Mesothelial cell of epicardium (in vitro differentiated cells): Measurements from ENCODE around the gene BHLHE40. TPM values are rescaled to one million over a fixed set of nuclear protein-coding genes. Genes with fewer than 3 reads are reported as not detected.

ENCODE experiments used
- DNase-seq, 2 experiments: peaks; one replicate each; pipeline ENCODE4 v3.0.0; 2021; ENCODE audit warnings: low spot score in 2 of 2; ENCODE audit not compliant: unreplicated experiment in 2 of 2
- H3K27ac Mint-ChIP-seq: 2 replicates; pipeline ENCODE4 v1.8.0; 2021; ENCODE audit warnings: mixed read lengths
- H3K27me3 Mint-ChIP-seq: 2 replicates; pipeline ENCODE4 v1.8.0; 2021; ENCODE audit warnings: low read depth, mixed read lengths
- H3K36me3 Mint-ChIP-seq: 2 replicates; pipeline ENCODE4 v1.8.0; 2021; ENCODE audit warnings: mixed read lengths
- H3K4me1 Mint-ChIP-seq: 2 replicates; pipeline ENCODE4 v1.8.0; 2021; ENCODE audit warnings: mixed read lengths
- H3K4me3 Mint-ChIP-seq: 2 replicates; pipeline ENCODE4 v1.8.0; 2021; ENCODE audit warnings: mild to moderate bottlenecking, moderate library complexity, mixed read lengths
- H3K9me3 Mint-ChIP-seq: 2 replicates; pipeline ENCODE4 v1.8.0; 2021; ENCODE audit warnings: mixed read lengths
- total RNA-seq: library from RNA; stranded (reverse); gene quantifications from 3 replicates; pipeline ENCODE4 v1.2.1, GENCODE V29; 2021
- TF ChIP-seq, protein P1 (sequence below): fragments of 200-600 bp; sonication (generic); IDR thresholded peaks from one replicate; pipeline ENCODE4 v1.5.0; 2021; ENCODE audit warnings: antibody characterized with exemption; ENCODE audit not compliant: unreplicated experiment

Gene BHLHE40
- total RNA-seq, 1 donor from 2014 or later, result 37.6 TPM

DNA sequence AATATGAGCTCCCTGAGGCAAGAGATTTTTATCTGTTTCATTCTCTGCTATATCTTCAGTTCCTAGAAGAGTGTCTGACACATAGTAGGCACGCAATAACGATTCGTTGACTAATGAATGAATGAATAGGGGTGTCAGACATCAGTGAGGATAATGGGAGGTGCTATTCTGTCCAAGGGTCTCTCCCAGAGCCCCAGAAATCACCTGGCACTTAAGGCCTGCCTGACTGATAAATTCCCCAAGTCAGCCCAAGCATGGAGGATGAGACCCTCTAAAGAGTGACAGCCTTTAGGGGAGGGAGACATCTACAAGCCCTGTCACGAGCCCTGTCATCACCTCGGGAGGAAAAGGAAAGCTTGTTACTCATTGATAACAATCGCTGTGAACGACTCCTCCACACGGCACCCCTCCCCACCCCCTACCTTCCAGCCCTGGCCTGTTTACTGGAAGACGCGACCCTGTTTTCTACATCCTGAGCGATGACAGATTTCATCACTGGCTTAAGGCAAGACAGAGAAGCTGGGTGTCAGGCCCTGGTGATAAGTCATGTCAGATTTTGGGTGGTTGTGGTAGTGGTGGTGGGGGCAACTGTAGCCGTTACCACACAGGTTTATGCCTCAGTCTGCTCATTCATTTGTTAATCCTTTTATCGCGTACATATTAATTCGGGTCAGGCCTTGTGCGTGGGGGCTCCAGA lies 23.1 kb downstream of the BHLHE40 start:
- Mint-ChIP-seq H3K27ac (peak overlapping the region; percentile 11), H3K4me3 (no peak overlapping the region), H3K27me3 (no peaks in the 10 kb centered on the region), H3K4me1 (peaks cover 26% of the 10 kb centered on the region), H3K9me3 (no peaks in the 10 kb centered on the region), H3K36me3 (no peaks in the 10 kb centered on the region)
- DNase-seq, result no peak
- TF ChIP-seq, protein P1, sequence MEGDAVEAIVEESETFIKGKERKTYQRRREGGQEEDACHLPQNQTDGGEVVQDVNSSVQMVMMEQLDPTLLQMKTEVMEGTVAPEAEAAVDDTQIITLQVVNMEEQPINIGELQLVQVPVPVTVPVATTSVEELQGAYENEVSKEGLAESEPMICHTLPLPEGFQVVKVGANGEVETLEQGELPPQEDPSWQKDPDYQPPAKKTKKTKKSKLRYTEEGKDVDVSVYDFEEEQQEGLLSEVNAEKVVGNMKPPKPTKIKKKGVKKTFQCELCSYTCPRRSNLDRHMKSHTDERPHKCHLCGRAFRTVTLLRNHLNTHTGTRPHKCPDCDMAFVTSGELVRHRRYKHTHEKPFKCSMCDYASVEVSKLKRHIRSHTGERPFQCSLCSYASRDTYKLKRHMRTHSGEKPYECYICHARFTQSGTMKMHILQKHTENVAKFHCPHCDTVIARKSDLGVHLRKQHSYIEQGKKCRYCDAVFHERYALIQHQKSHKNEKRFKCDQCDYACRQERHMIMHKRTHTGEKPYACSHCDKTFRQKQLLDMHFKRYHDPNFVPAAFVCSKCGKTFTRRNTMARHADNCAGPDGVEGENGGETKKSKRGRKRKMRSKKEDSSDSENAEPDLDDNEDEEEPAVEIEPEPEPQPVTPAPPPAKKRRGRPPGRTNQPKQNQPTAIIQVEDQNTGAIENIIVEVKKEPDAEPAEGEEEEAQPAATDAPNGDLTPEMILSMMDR, result no peak

DNA sequence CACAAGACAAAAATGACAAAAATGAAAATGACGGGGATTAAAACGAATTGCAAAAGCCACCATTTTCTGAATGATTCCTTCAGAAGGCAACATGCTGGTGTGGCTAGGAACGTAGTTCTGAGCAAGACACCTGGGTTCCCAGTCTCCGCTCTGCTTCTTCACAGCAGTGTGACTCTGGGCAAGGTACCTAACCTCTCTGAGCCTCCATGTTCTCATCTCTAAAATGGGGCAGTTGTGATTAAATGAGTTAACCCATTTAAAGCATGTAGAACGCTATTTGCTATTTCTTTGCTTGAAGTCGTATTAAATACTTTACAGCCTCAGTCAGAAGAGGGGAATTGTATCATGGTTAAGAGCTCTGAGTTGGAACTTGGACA lies 23.6 kb downstream of the BHLHE40 start:
- no peak for DNase-seq
- H3K4me3 Mint-ChIP-seq, result no peak overlapping the region
- H3K36me3 Mint-ChIP-seq, result no peaks in the 10 kb centered on the region
- no peak overlapping the region for H3K27ac Mint-ChIP-seq
- peaks cover 26% of the 10 kb centered on the region for H3K4me1 Mint-ChIP-seq
- TF ChIP-seq, protein P1, result no peak
- no peaks in the 10 kb centered on the region for H3K9me3 Mint-ChIP-seq
- H3K27me3 Mint-ChIP-seq, result no peaks in the 10 kb centered on the region

DNA sequence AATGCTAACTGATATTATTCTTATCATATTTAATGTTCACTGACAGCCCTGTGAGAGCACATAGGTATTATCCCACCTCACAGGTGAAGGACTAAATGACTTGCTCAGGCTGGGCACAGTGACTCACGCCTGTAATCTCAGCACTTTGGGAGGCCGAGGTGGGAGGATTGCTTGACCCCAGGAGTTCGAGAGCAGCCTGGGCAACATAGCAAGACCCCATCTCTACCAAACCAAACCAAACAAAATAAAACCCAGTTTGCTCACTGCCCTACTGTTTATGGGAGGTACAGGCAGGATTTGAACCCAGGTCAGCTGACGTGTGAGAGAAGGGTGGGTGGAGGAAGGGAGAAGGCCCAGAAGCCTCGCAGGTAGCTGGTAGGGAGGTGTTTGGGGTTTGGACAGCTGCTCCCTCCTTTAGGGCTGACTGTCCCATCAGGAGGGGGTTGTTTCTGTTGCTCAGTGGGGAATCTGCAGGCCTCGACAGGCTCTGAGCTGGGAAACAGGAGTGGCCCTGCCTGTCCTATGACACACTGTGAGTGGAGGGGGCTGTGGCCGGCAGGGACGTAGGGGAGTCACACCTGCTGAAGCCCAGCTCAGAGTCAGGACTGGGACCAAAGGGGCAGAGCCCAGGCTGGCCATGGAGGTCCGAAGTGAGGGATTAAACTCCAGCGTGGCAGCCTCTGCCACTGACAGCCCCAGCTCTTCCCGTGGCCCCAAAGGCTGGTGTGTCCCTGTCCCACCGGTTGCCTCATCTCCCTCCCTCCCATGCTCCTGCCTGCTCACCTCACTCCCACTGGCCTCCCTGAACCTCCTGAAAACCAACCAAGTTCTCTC lies 25.3 kb downstream of the BHLHE40 start:
- H3K27me3 Mint-ChIP-seq, result no peaks in the 10 kb centered on the region
- H3K4me1 Mint-ChIP-seq, result peaks cover 22% of the 10 kb centered on the region
- DNase-seq, result no peak
- TF ChIP-seq, protein P1, result no peak
- no peak overlapping the region for H3K27ac Mint-ChIP-seq
- no peaks in the 10 kb centered on the region for H3K36me3 Mint-ChIP-seq
- H3K9me3 Mint-ChIP-seq, result no peaks in the 10 kb centered on the region
- no peak overlapping the region for H3K4me3 Mint-ChIP-seq

DNA sequence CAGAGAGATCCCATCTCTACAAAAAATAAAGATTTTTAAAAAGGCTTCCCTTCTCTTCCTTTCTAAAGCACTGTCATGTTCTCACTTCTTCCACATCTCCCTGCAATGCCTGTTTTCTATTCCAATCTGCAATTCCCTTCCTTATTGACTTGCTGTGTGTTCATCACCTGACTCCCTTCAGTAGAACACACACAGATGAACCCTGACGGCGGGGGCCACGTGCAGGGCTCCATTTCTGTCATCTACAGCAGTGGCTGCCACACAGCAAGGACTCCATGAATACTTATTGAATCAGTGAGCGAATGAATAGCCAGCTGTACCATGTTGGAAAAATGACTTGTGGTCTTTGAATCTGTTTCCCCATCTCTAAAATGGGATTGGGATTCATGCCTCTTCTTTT lies 26.1 kb downstream of the BHLHE40 start:
- no peak for DNase-seq
- TF ChIP-seq, protein P1, result no peak
- Mint-ChIP-seq H3K4me3 (no peak overlapping the region), H3K4me1 (peaks cover 16% of the 10 kb centered on the region), H3K9me3 (no peaks in the 10 kb centered on the region), H3K36me3 (no peaks in the 10 kb centered on the region), H3K27me3 (no peaks in the 10 kb centered on the region), H3K27ac (no peak overlapping the region)

DNA sequence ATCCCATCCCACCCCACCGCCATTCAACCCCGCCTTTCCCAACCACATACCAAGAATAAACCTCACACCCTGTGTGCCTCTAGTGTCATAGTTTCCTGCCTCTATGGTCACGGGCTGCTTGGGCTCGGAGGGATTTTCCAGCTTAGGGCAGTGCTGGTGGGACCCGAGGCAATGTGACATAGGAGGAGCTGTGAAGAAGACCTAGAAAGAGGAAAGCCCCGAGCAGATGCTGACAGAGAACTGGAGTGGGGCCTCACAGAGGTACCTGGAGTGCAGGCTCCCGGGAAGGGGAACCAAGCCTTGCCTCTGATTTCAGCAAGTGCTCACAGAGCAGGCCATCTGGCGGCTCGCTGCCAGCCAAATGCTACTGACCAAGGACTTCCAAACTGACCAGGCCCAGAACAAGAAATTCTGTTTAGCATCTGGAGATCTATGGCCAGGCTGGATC lies 27.5 kb downstream of the BHLHE40 start:
- Mint-ChIP-seq H3K9me3 (no peaks in the 10 kb centered on the region), H3K27me3 (peaks cover 2% of the 10 kb centered on the region), H3K36me3 (no peaks in the 10 kb centered on the region), H3K27ac (no peak overlapping the region), H3K4me1 (peaks cover 14% of the 10 kb centered on the region), H3K4me3 (no peak overlapping the region)
- TF ChIP-seq, protein P1, result no peak
- no peak for DNase-seq
